ENCODE measurements around the gene PTGIS. TPM values are rescaled to one million over a fixed set of nuclear protein-coding genes. Genes with fewer than 3 reads are reported as not detected.

Gene PTGIS
- total RNA-seq, 4 donors from 2014 or later: 1.6 to 34.1 (median 8.6) TPM

DNA sequence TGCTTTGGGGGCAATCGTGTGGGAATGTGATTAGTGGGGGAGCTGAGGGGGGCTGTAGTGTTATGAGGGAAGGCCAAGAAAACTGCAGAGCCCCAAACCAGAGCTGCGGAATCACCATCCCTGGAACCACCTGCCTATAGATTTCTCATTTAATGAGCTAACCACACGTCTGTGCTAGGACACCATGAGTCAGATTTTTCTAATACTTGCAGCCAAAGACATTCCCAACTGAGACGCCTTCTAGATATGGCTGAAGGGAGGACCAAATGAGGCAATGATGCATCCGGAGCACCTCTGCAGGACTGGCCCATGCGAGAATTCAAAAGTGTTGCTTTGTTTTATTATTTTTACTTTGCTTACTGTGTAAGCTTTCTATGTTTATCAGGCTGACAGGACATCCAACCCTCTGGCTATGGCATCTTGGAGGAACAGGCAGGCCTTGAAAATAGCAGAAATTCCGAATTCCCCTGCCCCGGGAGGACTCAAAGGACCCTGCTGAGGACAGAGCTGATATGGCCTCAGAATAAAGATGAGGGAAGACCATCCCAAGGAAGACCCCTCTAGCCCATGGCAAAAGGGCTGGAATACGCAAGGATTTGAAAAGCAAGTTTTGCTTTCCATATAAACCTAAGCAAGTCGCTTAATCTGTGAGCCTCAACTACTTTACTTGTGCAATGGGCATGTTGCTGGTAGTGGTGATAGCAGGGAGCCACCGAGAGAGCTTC, 3.1 kb upstream of the PTGIS start:
- Histone ChIP-seq H3K36me3 (no peaks in the 10 kb centered on the region), H3K27me3 (peaks cover 6 to 61% (median 7%) of the 10 kb centered on the region in 4 donors), H3K9me3 (no peaks in the 10 kb centered on the region), H3K4me1 (peaks cover 0 to 36% (median 14%) of the 10 kb centered on the region in 3 donors), H3K27ac (peak overlapping the region; percentile 19 to 86 (median 72)), H3K4me3 (no peak overlapping the region)
- 59% methylated on average over 11 of the region's 11 CpGs for WGBS, 2 donors
- no peak for DNase-seq
- intact Hi-C loops (cut with DNase I): no loop called here
- TF ChIP-seq POLR2A (IDR thresholded peaks at IDR 0.05): no peak
- TF ChIP-seq, protein P1, sequence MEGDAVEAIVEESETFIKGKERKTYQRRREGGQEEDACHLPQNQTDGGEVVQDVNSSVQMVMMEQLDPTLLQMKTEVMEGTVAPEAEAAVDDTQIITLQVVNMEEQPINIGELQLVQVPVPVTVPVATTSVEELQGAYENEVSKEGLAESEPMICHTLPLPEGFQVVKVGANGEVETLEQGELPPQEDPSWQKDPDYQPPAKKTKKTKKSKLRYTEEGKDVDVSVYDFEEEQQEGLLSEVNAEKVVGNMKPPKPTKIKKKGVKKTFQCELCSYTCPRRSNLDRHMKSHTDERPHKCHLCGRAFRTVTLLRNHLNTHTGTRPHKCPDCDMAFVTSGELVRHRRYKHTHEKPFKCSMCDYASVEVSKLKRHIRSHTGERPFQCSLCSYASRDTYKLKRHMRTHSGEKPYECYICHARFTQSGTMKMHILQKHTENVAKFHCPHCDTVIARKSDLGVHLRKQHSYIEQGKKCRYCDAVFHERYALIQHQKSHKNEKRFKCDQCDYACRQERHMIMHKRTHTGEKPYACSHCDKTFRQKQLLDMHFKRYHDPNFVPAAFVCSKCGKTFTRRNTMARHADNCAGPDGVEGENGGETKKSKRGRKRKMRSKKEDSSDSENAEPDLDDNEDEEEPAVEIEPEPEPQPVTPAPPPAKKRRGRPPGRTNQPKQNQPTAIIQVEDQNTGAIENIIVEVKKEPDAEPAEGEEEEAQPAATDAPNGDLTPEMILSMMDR (IDR thresholded peaks at IDR 0.05): no peak

DNA sequence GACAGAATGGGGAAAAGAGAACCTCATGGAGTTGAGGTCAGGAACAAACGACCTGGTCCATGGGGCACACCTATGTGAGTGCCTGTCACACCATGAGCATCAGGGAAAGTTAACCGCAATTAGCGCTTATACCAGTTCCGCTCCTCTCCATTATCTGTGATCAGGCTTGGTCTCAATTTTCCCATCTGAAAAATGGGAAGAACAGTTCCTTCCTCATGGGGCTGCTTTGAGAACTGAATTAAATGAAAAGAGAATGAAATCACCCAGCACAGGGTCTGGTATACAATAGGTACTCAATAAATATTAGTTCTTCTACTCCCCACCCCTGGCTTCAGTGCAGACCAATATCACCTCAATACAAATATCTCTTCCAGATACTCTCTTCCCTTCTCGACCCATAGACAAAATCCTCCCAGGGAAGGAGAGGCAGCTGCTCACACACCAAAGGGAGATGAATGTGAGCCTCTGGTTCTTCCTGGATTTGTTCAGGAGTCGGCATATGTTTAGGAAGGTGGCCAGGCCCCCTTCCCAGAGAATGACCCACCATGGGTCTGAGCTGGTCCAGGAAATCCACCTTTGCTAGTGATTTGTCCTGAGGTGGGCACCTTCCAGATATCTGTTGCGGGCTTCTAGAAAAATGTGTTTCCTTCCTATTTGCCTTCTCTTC, 2.4 kb upstream of the PTGIS start:
- WGBS, 2 donors: 68 to 77% methylated on average over 7 of the region's 7 CpGs
- Histone ChIP-seq H3K27ac (peak overlapping the region; percentile 19 to 86 (median 70)), H3K27me3 (peaks cover 6 to 68% (median 7%) of the 10 kb centered on the region in 4 donors), H3K9me3 (no peaks in the 10 kb centered on the region), H3K4me3 (no peak overlapping the region), H3K36me3 (no peaks in the 10 kb centered on the region), H3K4me1 (peaks cover 0 to 29% (median 9%) of the 10 kb centered on the region in 3 donors)
- TF ChIP-seq POLR2A (IDR thresholded peaks at IDR 0.05): no peak
- TF ChIP-seq, protein P1 (IDR thresholded peaks at IDR 0.05): no peak
- DNase-seq: no peak
- intact Hi-C loops (cut with DNase I): no loop called here

DNA sequence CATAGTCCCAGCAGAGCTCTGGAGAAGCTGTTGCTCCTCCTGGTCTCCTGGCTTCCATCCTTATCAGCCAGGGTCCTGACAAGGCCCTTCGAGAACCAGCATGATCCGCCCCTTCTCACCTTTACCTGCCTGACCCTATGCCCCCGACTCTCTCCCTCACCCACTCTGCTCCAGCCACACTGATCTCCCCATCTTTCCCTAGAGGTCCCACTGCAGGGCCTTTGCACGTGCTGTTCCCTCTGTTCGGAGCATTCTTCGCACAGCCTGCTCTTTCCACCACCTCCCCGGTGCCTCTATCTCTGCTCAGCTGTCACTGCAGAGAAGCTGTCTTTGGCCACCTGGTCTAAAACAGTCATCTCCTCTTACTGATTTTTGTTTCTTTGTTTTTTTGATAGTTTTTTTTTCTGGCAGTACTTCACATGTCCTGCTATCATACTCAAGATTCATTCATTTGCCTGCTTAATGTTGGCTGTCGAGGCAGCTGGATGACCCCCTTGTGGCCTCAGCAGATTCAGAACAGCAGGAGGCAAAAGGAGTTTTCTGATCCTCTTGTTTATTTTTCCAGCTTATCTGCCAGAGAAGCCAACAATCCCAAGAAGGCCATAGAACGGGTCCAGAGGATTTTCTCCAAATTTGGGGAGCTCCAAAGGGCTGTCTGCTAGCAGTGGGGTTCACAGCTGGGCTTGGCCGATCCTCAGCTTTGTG, 1.6 kb upstream of the PTGIS start:
- intact Hi-C loops (cut with DNase I): no loop called here
- Histone ChIP-seq H3K9me3 (no peaks in the 10 kb centered on the region), H3K36me3 (no peaks in the 10 kb centered on the region), H3K4me1 (peaks cover 0 to 29% (median 7%) of the 10 kb centered on the region in 3 donors), H3K27me3 (peaks cover 6 to 68% (median 7%) of the 10 kb centered on the region in 4 donors), H3K4me3 (no peak overlapping the region), H3K27ac (peak overlapping the region in 3 of 4 donors; percentile 85 to 95 (median 86))
- TF ChIP-seq POLR2A (IDR thresholded peaks at IDR 0.05): peak in 1 of 4 donors; percentile 16
- TF ChIP-seq, protein P1 (IDR thresholded peaks at IDR 0.05): no peak
- WGBS, 2 donors: 60 to 75% methylated on average over 7 to 10 of the region's 10 CpGs
- no peak for DNase-seq

DNA sequence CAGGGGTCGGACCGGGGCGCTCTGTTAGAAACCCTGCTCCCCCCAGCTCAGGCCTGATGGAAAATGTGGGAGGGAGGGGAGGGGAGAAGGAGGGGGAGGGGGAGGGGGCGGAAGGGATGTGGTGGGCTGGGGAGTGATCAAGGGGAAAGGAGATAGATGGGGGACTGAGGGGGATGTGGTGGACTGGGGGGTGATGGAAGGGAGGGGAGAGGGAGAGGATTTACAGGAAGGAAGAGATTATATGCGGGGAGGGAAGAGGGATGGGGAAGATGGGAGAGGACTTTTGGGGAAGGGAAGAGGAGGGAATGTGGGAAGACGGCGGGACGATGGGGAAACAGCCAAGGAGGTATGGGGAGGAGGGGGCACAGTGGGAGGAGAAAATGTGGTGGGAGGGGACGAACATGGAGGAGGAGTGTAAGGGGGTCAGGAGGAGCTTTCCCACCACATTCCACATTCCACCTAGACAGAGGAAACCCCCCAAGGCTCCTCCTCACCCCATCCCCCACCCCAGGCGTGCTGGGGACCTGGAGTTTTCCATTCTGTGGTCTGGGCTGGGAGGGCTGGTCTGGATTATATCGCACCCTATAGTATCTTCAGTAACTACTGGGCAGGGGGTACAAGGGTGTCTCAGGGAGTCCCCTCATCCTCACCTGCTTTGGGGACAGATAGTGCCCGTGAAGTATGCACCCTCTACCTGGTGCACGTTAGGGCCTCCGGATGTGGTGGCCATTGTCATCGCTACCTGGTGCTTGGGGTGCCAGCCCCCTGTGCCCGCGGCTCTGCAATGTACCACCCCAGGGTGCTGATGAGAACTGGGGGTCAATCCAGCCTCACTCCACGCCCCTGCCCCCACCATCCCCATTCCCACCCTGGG, 578 bp upstream of the PTGIS start:
- peak overlapping the region; percentile 32 to 77 (median 52) for H3K4me3 ChIP-seq
- H3K27ac ChIP-seq: peak overlapping the region; percentile 75 to 95 (median 86)
- TF ChIP-seq POLR2A (IDR thresholded peaks at IDR 0.05): no peak
- TF ChIP-seq, protein P1 (IDR thresholded peaks at IDR 0.05): no peak
- WGBS, 2 donors: 20 to 21% methylated on average over 8 of the region's 18 CpGs
- intact Hi-C loops (cut with DNase I): no loop called here
- no peaks in the 10 kb centered on the region for H3K36me3 ChIP-seq
- peaks cover 0 to 29% (median 7%) of the 10 kb centered on the region in 3 donors for H3K4me1 ChIP-seq
- H3K27me3 ChIP-seq: peaks cover 6 to 68% (median 7%) of the 10 kb centered on the region in 4 donors
- no peak for DNase-seq
- H3K9me3 ChIP-seq: no peaks in the 10 kb centered on the region

Data from esophagus squamous epithelium (tissue), 5 donors.